Erythroblast (primary cell): Measurements from ENCODE around the gene HEG1.
"Not testable (repeated sequence)": the region's sequence is repeated elsewhere in the genome, so short reads cannot be mapped to it uniquely, and the experiment has no call there.

Experiments
- DNase-seq, 2 experiments: peaks; one replicate each; lab custom pipeline; 2025; lab: John Stamatoyannopoulos, UW
- GATA1 ChIP-seq: IDR thresholded peaks from 2 replicates; pipeline ENCODE4 v1.6.1; 2011; ENCODE audit warnings: low read depth, mild to moderate bottlenecking, control low read depth, low read length, moderate library complexity
- POLR2A ChIP-seq: IDR thresholded peaks from 2 replicates; pipeline ENCODE4 v1.6.1; 2011; ENCODE audit warnings: mild to moderate bottlenecking, low read length

HEG1 gene

DNA sequence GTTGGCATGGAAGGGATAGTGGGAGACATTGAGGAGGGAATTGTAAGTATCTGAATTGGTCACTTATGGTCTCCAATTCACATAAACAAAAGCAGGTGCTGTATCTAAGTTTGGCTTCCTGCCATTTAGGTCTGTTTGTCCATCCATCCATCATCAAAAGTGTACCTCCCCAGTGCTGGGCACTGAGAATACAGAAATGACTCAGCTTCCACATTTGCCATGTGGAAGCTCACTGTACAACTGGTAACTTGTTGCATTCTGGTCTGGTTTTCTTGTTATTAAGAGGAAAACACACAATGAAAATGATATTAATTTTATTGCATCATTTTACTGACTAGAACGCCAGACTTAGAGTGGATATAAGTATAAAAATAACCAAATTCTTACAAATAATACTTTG lies 90.4 kb downstream of the HEG1 start:
- DNase-seq, result no peak
- no peak for TF ChIP-seq GATA1

GRCh38 chr3:124964387-124964786 lies 91.4 kb downstream of the HEG1 start:
- TF ChIP-seq GATA1 (no peak), POLR2A (no peak)
- DNase-seq, result no peak

DNA sequence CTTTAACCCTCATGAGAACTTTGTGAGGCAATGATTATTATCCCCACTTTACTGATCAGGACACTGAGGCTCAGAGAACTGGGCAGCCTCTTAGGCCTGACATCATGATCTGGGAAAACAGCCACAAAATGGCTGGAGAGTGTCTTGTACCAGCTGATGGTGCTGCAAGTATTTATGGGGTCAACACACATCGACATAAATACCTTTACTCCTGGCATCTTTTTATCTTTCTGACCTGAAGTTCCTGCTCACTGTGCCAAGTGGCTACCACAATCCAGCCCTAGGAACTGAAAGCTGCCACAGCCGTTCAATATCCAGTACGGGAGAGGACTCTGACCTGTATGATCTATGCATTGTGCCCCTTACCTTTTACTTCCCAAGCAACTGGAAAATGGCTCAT lies 92.0 kb downstream of the HEG1 start:
- TF ChIP-seq GATA1, result no peak
- TF ChIP-seq POLR2A, result no peak

GRCh38 chr3:124962403-124962940 lies 93.3 kb downstream of the HEG1 start:
- no peak for DNase-seq
- TF ChIP-seq GATA1, result no peak
- no peak for TF ChIP-seq POLR2A

More for the DNA sequence above, 92.0 kb downstream of the HEG1 start:
- DNase-seq, result no peak

DNA sequence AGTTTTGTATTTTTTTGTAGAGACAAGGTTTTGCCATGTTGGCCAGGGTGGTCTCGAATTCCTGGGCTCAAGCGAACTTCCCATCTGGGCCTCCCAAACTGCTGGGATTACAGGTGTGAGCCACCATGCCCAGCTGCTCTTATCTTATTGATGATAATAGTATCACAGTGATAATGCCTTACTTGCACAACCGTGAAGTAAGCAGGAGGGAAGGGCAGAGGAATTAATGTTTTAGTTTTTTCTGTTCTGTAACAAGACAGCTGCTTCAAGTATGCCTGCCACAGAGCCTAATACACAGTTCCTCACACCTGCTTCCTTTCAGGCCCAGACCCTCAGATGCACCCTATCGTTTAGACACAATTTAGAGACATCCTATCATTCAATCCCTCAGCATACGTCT lies 95.1 kb downstream of the HEG1 start:
- TF ChIP-seq POLR2A (no peak), GATA1 (no peak)
- DNase-seq, result no peak

DNA sequence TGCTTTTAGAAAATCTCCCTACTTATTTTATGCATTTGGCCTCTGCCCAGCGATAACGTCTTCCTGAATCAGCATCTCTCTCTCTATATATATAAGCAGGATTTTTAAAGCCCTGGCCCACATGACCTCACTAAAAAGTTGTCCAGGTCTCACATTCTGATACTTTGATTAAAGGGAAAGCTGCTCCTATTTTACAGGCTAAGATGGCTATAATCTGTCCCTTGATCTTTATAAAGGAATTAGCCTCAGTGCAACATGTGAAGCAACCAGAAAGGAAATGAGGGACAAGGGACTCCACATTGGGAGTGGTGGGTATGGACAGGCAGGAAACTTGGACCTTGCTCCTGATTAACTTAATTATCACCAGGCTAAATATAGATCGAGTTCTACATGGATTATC lies 95.7 kb downstream of the HEG1 start:
- no peak for TF ChIP-seq POLR2A
- TF ChIP-seq GATA1, result no peak
- DNase-seq, result no peak

DNA sequence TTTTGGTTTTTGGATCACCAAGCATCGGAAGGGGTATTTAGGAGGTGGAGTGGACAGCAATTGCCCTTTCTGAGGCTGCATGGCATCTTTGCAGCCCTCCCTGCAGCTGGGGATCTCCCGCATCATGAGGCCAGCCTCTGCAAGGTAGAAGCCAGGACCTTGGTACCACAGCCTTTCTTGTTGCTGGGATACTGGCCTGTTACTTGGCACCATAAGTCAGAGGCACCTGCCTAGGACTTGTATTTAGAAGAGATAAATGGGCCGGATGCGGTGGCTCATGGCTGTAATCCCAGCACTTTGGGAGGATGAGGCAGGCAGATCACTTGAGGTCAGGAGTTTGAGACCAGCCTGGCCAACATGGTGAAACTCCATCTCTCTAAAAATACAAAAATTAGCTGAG lies 97.8 kb downstream of the HEG1 start:
- DNase-seq, result not testable (repeated sequence)

GRCh38 chr3:124952282-124952855 lies 103.4 kb downstream of the HEG1 start:
- TF ChIP-seq POLR2A (no peak), GATA1 (no peak)
- no peak for DNase-seq

DNA sequence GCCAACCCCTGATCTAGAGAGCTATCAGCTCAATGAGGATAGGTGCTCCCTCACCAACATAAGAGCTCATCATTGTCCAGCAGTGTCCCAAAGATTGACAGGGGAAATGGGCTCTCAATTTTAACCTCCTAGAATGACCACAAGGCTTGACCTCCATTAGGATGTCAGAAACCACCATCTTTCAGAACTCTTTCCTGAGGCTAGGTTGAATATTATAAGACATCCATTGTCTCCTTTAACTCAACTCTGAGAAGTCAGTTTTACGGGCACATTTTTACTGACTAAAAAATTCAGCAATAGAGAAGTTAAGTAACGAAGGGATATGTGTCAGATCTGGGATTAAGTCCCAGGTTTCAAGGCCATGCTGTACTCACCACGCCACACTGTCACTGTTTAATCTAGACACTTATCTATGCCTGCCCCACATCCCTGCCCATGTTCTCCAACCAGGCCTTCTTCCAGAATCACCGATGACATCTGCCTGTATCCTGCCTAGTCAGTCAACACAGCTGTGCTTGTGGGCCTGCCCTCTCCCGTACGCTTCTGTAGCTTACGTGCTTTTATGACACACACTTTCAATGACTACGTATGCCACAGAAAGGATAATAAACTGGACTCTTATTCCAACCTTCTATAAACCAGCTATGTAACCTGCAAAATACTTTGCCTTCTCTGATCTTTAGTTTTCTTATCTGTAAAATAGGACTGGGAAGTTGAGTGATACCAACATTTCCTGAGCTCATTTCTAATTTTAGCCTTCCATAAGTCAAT lies 104.1 kb downstream of the HEG1 start:
- DNase-seq, result no peak
- TF ChIP-seq POLR2A (no peak), GATA1 (no peak)

- no peak for DNase-seq
- no peak for TF ChIP-seq POLR2A
- no peak for TF ChIP-seq GATA1
These were observed 105.8 kb downstream of the HEG1 start for GRCh38 chr3:124950026-124950425.

DNA sequence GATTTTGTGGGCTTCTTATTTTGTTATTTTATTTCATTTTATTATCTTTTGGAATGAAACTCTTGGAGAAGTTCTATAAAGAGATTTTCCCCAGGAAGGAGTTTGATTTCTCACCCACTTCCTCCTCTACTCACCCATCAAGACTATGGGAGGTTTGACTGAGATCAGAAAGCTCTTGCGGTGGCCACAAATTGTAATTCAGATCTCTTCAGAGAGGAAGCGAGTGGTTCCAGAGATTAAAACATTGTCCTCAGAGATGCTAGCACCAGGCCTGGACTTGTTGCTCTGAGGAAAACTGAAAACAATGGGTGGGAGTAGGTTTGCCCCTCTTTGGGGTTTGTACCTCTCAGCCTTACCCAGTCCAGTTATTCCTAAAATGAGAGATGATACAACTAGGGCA lies 113.2 kb downstream of the HEG1 start:
- no peak for DNase-seq
- TF ChIP-seq GATA1, result no peak
- no peak for TF ChIP-seq POLR2A

GRCh38 chr3:124941771-124942170 lies 114.0 kb downstream of the HEG1 start:
- no peak for TF ChIP-seq GATA1
- no peak for TF ChIP-seq POLR2A
- no peak for DNase-seq

GRCh38 chr3:124939661-124940060 lies 116.1 kb downstream of the HEG1 start:
- TF ChIP-seq GATA1, result no peak
- TF ChIP-seq POLR2A, result no peak
- DNase-seq, result no peak

DNA sequence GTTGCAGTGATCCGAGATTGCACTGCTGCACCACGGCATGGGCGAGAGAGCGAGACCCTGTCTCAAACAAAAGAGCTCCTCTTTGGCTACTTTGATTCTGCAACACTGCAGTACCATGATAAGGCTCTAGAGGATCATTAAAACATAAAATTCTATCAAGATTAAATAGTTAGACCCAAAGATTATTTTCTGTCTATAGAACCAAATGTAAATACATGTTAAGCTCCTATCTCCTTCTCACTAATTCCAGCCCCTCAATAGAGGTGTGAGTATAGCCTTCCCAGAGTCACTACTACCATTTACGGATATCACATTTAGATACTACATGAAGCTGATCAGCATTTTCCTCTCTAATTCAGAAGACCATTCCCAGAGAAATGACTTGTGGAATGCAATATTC lies 116.9 kb downstream of the HEG1 start:
- DNase-seq, result no peak
- TF ChIP-seq POLR2A (no peak), GATA1 (no peak)

DNA sequence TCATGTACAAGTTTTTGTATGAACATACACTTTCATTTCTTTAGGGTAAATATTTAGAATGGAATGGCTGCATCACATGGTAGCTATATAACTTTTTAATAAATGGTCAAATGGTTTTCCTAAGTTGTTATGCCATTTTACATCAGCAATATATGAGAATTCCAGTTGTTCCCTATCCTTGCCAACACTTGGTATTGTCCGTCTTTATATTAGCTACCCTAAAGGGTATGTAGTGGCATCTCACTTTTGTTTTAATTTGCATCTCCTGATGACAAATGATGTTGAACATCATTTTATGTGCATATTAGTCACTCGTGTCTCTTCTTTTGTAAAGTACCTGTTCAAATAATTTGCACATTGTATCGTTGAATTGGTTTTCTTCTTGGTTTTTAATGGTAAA lies 118.7 kb downstream of the HEG1 start:
- TF ChIP-seq GATA1 (no peak), POLR2A (no peak)
- no peak for DNase-seq
